Measurements from ENCODE around the gene MEIOSIN.

MEIOSIN gene

GRCh38 chr19:45784096-45784495 lies 50.9 kb downstream of the MEIOSIN start:
- no peak for TF ChIP-seq MYC (IDR thresholded peaks at IDR 0.05; ENCODE audit: low read depth, low read length)
- TF ChIP-seq CTCF (IDR thresholded peaks at IDR 0.05; ENCODE audit: low read depth, low read length), result no peak
- TF ChIP-seq POLR2A (IDR thresholded peaks at IDR 0.05; ENCODE audit: extremely low read depth, insufficient read length), result no peak
- TF ChIP-seq MAX (IDR thresholded peaks at IDR 0.05; ENCODE audit: low read depth, low read length), result no peak
- DNase-seq (ENCODE audit: low read depth), result no peak
- no peak overlapping the region for H3K4me3 ChIP-seq (ENCODE audit: low read depth, low read length)

GRCh38 chr19:45785097-45785496 lies 51.9 kb downstream of the MEIOSIN start:
- no peak for TF ChIP-seq POLR2A (IDR thresholded peaks at IDR 0.05; ENCODE audit: extremely low read depth, insufficient read length)
- TF ChIP-seq CTCF (IDR thresholded peaks at IDR 0.05; ENCODE audit: low read depth, low read length), result no peak
- no peak for TF ChIP-seq MYC (IDR thresholded peaks at IDR 0.05; ENCODE audit: low read depth, low read length)
- no peak for TF ChIP-seq MAX (IDR thresholded peaks at IDR 0.05; ENCODE audit: low read depth, low read length)
- no peak for DNase-seq (ENCODE audit: low read depth)
- H3K4me3 ChIP-seq (ENCODE audit: low read depth, low read length), result no peak overlapping the region

GRCh38 chr19:45785781-45786532 lies 52.7 kb downstream of the MEIOSIN start:
- no peak for DNase-seq (ENCODE audit: low read depth)
- no peak for TF ChIP-seq POLR2A (IDR thresholded peaks at IDR 0.05; ENCODE audit: extremely low read depth, insufficient read length)
- TF ChIP-seq CTCF (IDR thresholded peaks at IDR 0.05; ENCODE audit: low read depth, low read length), result no peak
- no peak for TF ChIP-seq MYC (IDR thresholded peaks at IDR 0.05; ENCODE audit: low read depth, low read length)
- H3K4me3 ChIP-seq (ENCODE audit: low read depth, low read length), result no peak overlapping the region

- H3K4me3 ChIP-seq (ENCODE audit: low read depth, low read length), result no peak overlapping the region
- no peak for DNase-seq (ENCODE audit: low read depth)
- TF ChIP-seq MYC (IDR thresholded peaks at IDR 0.05; ENCODE audit: low read depth, low read length) (no peak), MAX (IDR thresholded peaks at IDR 0.05; ENCODE audit: low read depth, low read length) (no peak), CTCF (IDR thresholded peaks at IDR 0.05; ENCODE audit: low read depth, low read length) (no peak), POLR2A (IDR thresholded peaks at IDR 0.05; ENCODE audit: extremely low read depth, insufficient read length) (no peak)
Measured at GRCh38 chr19:45786533-45786894, 53.3 kb downstream of the MEIOSIN start.

- no peak overlapping the region for H3K4me3 ChIP-seq (ENCODE audit: low read depth, low read length)
- DNase-seq (ENCODE audit: low read depth), result no peak
- TF ChIP-seq CTCF (IDR thresholded peaks at IDR 0.05; ENCODE audit: low read depth, low read length), result no peak
- no peak for TF ChIP-seq POLR2A (IDR thresholded peaks at IDR 0.05; ENCODE audit: extremely low read depth, insufficient read length)
- no peak for TF ChIP-seq MYC (IDR thresholded peaks at IDR 0.05; ENCODE audit: low read depth, low read length)
- TF ChIP-seq MAX (IDR thresholded peaks at IDR 0.05; ENCODE audit: low read depth, low read length), result no peak
Measured at GRCh38 chr19:45789035-45789786, 56.0 kb downstream of the MEIOSIN start.
